HEK293T (cell line): Measurements from ENCODE around the gene PANX1.

Experiments
- CTCF ChIA-PET: fragments of 350-600 bp; formaldehyde crosslinking; extraction: SDS; loops from one replicate; lab custom pipeline; 2021; ENCODE audit warnings: antibody characterized with exemption, inconsistent platforms; lab: Yijun Ruan, JAX
- POLR2A ChIA-PET: fragments of 350-600 bp; formaldehyde crosslinking; extraction: SDS; loops from one replicate; lab custom pipeline; 2020; ENCODE audit warnings: antibody characterized with exemption, inconsistent platforms; lab: Yijun Ruan, JAX
- DNase-seq: peaks from one replicate; pipeline ENCODE4 v3.0.0; 2012; ENCODE audit warnings: mixed read lengths; ENCODE audit errors: extremely low spot score
- ARNT ChIP-seq: fragments of 450-650 bp; IDR thresholded peaks from 2 replicates; pipeline ENCODE4 v1.6.1; 2017; ENCODE audit warnings: mild to moderate bottlenecking
- BHLHE40 ChIP-seq: fragments of 450-650 bp; IDR thresholded peaks from 2 replicates; pipeline ENCODE4 v1.6.1; 2016; ENCODE audit warnings: mild to moderate bottlenecking, moderate library complexity, borderline replicate concordance
- CTBP1 ChIP-seq: fragments of 450-650 bp; IDR thresholded peaks from 2 replicates; pipeline ENCODE4 v1.6.1; 2016; ENCODE audit warnings: borderline replicate concordance
- ELF4 ChIP-seq: fragments of 450-650 bp; IDR thresholded peaks from 2 replicates; pipeline ENCODE4 v1.6.1; 2017; ENCODE audit warnings: antibody characterized with exemption
- FOXA1 ChIP-seq: fragments of 450-650 bp; IDR thresholded peaks from 2 replicates; pipeline ENCODE4 v1.6.1; 2016; ENCODE audit warnings: mild to moderate bottlenecking
- FOXK2 ChIP-seq: fragments of 450-650 bp; IDR thresholded peaks from 2 replicates; pipeline ENCODE4 v1.6.1; 2016; ENCODE audit warnings: mild to moderate bottlenecking
- FOXM1 ChIP-seq: fragments of 450-650 bp; IDR thresholded peaks from 2 replicates; pipeline ENCODE4 v1.6.1; 2017; ENCODE audit warnings: mild to moderate bottlenecking, borderline replicate concordance
- HDGF ChIP-seq: fragments of 450-650 bp; IDR thresholded peaks from 2 replicates; pipeline ENCODE4 v1.6.1; 2017; ENCODE audit warnings: antibody characterized with exemption, borderline replicate concordance
- L3MBTL2 ChIP-seq: fragments of 450-650 bp; conservative IDR thresholded peaks from 2 replicates; pipeline ENCODE4 v1.6.1; 2016; ENCODE audit warnings: mild to moderate bottlenecking
- LEF1 ChIP-seq: fragments of 450-650 bp; IDR thresholded peaks from 2 replicates; pipeline ENCODE4 v1.6.1; 2017; ENCODE audit warnings: mild to moderate bottlenecking, borderline replicate concordance
- NFRKB ChIP-seq: fragments of 450-650 bp; IDR thresholded peaks from 2 replicates; pipeline ENCODE4 v1.6.1; 2016; ENCODE audit warnings: mild to moderate bottlenecking, moderate library complexity
- SP1 ChIP-seq: fragments of 450-650 bp; IDR thresholded peaks from 2 replicates; pipeline ENCODE4 v1.6.1; 2017
- SUZ12 ChIP-seq: fragments of 450-650 bp; IDR thresholded peaks from 2 replicates; pipeline ENCODE4 v1.6.1; 2016; ENCODE audit warnings: mild to moderate bottlenecking
- TARDBP ChIP-seq: fragments of 450-650 bp; IDR thresholded peaks from 2 replicates; pipeline ENCODE4 v1.6.1; 2016
- ZNF384 ChIP-seq: fragments of 450-650 bp; IDR thresholded peaks from 2 replicates; pipeline ENCODE4 v1.6.1; 2016
- TF ChIP-seq, protein P1 (sequence below): fragments of 450-650 bp; IDR thresholded peaks from 2 replicates; pipeline ENCODE4 v1.6.1; 2016

PANX1 gene

DNA sequence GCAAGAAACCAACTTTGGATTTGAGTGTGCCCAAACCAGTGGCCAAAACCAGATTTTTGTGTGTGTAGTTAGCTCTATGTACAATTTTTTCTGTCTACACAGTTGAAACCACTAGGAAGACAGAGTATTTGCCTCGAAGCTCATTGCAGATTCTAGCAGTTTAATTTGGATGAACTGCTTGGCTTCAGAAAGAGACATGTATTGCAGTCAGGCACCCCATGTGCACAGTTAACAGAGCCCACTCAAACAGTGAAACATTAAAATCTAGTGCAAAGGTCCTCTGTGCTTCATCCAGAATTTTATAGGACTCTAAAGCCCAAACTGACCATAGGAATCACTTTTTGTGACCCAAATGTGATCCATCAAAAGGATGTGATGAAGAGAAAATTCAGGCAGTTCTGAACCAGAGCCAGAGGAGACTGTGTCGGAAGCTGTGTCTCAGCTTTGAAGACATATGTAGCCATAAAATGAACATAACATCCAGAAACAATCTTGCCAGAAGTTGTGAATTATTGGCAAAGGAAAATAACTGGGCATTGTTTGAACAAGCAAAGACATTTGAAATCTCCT is 82.7 kb downstream of the PANX1 start:
- TF ChIP-seq SUZ12 (no peak), FOXA1 (no peak), TARDBP (no peak), L3MBTL2 (no peak), HDGF (no peak), ELF4 (no peak), FOXK2 (no peak), CTBP1 (no peak), LEF1 (no peak), ZNF384 (no peak), FOXM1 (no peak), BHLHE40 (no peak), NFRKB (no peak), SP1 (no peak), ARNT (no peak)
- TF ChIP-seq, protein P1, sequence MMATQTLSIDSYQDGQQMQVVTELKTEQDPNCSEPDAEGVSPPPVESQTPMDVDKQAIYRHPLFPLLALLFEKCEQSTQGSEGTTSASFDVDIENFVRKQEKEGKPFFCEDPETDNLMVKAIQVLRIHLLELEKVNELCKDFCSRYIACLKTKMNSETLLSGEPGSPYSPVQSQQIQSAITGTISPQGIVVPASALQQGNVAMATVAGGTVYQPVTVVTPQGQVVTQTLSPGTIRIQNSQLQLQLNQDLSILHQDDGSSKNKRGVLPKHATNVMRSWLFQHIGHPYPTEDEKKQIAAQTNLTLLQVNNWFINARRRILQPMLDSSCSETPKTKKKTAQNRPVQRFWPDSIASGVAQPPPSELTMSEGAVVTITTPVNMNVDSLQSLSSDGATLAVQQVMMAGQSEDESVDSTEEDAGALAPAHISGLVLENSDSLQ, result no peak
- POLR2A ChIA-PET, result no interaction called here
- CTCF ChIA-PET, result no interaction called here
- no peak for DNase-seq

DNA sequence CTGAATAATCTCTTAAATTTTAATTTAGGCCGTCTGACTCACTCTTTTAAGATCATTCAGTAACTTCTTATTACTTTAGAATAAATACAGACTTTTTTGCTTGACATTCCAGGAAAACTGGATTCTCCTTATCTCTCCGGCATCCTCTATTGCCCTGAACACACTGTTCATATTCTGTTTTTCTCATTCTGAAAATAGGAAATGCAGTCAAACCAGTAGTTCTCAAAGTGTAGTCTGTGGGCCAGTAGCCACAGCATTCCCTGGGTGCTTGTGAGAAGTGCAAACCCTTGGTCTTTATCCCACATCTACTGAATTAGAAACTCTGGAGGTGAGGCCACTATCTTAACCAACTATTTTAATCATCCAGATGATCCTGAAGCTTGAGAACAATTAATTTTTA is 84.3 kb downstream of the PANX1 start:
- CTCF ChIA-PET, result no interaction called here
- TF ChIP-seq ELF4 (no peak), FOXA1 (no peak), ZNF384 (no peak), HDGF (no peak)
- no peak for DNase-seq
- POLR2A ChIA-PET, result no interaction called here

DNA sequence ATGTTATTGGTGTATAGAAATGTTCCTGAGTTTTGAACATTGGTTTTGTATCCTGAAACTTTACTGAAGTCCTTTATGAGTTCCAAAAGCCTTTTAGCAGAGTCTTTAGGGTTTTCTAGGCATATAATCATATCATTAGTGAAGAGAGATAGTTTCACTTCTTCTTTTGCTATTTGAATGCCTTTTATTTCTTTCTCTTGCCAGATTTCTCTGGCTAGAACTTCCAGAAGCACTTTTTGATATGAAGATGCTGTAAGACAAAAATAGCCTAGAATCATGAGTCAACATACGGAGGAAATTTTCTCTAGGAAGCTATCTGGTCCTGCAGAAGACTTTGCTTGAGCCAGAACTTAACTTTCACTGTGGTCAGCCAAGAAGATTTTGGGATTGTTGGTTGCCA is 89.1 kb downstream of the PANX1 start:
- no peak for TF ChIP-seq NFRKB
- no peak for TF ChIP-seq FOXA1
- no peak for TF ChIP-seq BHLHE40
- TF ChIP-seq ARNT, result no peak
- TF ChIP-seq ZNF384, result no peak
- TF ChIP-seq CTBP1, result no peak
- no peak for TF ChIP-seq FOXM1
- TF ChIP-seq SUZ12, result no peak
- TF ChIP-seq TARDBP, result no peak
- no peak for TF ChIP-seq L3MBTL2
- no peak for TF ChIP-seq FOXK2
- TF ChIP-seq ELF4, result no peak
- TF ChIP-seq LEF1, result no peak
- TF ChIP-seq, protein P1, result no peak
- no peak for TF ChIP-seq SP1
- TF ChIP-seq HDGF, result no peak
- ChIA-PET CTCF (no interaction called here), POLR2A (no interaction called here)
- DNase-seq, result no peak

DNA sequence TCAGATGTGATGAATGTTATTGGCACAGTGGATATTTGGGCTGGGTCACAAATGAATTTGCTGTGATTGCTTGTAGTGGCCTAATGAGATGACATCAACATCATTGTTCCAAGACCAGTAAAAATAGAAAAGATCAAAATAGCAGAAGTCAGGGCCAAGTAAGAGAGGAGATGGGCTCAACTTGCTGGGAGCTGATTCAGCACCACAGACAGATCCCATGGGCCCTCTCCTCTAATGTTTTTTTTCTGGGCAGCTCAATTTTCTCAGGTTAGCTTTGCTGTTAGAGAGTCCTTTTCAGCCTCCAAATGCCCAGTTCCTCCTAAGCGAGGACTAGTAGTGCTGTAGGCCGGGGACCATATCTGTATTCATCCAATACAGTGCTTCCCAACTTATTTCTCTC is 89.7 kb downstream of the PANX1 start:
- ChIA-PET POLR2A (no interaction called here), CTCF (no interaction called here)
- TF ChIP-seq FOXA1 (no peak), ZNF384 (no peak), FOXK2 (no peak)
- TF ChIP-seq, protein P1, result no peak
- no peak for DNase-seq

DNA sequence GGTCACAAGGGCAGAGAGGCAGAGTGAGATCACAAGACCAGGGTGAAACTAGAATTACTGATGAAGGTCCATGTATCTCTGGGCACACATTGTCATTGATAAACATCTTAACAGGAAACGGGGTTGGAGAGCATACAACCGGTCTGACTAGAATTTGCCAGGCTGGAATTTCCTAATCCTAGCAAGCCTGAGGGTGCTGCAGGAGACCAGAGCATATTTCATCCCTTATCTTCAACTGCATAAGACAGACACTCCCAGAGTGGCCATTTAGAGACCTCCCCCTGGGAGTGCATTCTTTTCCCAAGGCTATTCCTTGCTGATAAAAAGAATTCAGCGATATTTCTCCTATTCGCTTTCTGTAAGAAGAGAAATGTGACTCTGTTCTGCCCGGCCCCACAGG is 91.1 kb downstream of the PANX1 start:
- ChIA-PET POLR2A (no interaction called here), CTCF (no interaction called here)

DNA sequence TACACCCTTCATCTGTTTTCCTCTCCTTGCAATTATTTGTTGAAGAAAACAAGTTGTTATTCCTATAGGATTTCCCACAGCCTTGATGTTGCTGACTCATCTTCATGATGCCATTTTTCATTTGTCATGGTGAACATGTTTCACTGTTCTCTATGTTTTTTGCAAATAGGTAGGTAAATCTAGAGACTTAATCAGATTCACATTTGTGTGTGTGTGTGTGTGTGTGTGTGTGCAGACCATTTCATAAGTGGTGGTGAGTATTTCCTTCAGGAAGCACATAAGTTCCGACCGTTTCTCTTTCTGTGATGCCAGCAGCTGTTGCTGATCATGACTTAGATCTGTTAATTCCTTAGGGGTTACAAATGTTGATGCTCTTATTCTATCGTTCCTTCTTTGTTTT is 95.4 kb downstream of the PANX1 start:
- POLR2A ChIA-PET, result no interaction called here
- CTCF ChIA-PET, result no interaction called here
- DNase-seq, result no peak
- TF ChIP-seq, protein P1, result no peak
- TF ChIP-seq ELF4 (no peak), FOXA1 (no peak), BHLHE40 (no peak), ZNF384 (no peak), TARDBP (no peak), ARNT (no peak), LEF1 (no peak), NFRKB (no peak), SUZ12 (no peak), FOXM1 (no peak), FOXK2 (no peak), CTBP1 (no peak)

More for the DNA sequence above, 91.1 kb downstream of the PANX1 start:
- TF ChIP-seq FOXK2 (no peak), ELF4 (no peak), FOXA1 (no peak), NFRKB (no peak), L3MBTL2 (no peak)
- TF ChIP-seq, protein P1, result no peak
- no peak for DNase-seq
